Measurements from ENCODE around the gene RTTN. TPM values are rescaled to one million over a fixed set of nuclear protein-coding genes. Genes with fewer than 3 reads are reported as not detected.

Gene RTTN
- total and polyA plus RNA-seq, 9 of the 15 experiments (the other 6 are each of a cell fraction or from before 2014, with no cell fraction given) = 3.1 to 18.3 (median 10.6) TPM

DNA sequence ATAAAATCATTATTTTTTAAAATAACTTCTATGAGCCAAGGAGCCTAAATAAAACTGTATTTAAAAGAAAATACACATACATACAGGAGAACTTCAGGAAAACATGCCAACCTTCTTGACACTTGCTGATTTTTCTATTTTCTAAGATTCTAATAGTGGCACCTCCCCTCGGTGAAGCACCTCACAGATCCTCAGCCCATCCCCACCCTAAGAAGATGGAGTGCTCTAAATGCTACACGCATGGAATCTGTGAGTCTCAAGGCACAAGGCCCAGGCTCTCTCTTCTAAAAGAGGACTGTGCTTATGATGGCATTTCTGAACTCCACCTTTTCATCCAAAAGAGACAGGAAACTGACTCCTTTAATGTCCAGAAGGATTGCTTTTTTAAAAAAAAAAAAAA is 56.3 kb downstream of the RTTN start:
- Histone ChIP-seq H3K36me3 (ENCODE audit: control insufficient read depth, insufficient read depth, low read length) (peaks cover 25% of the 10 kb centered on the region; the same call in 2 of the 3 replicates), H3K79me2 (ENCODE audit: control insufficient read depth, insufficient read depth, low read length) (no peaks in the 10 kb centered on the region), H3K9ac (ENCODE audit: insufficient read depth in 1 of 2, low read depth in 2 of 2, low read length in 2 of 2) (no peak overlapping the region), H4K20me1 (replicated peaks; ENCODE audit: control insufficient read depth, insufficient read depth, low read length) (no peaks in the 10 kb centered on the region), H3K27me3 (ENCODE audit: control insufficient read depth in 2 of 2, insufficient read depth in 2 of 2, low read length in 2 of 2) (no peaks in the 10 kb centered on the region), H3K4me1 (replicated peaks in 1 of 2; ENCODE audit: control insufficient read depth in 2 of 2, insufficient read depth in 2 of 2, low read length in 2 of 2) (peaks cover 0 to 5% of the 10 kb centered on the region in 2 experiments; a peak in 2 of 5 replicates), H3K9me1 (ENCODE audit: control insufficient read depth, insufficient read depth, low read length) (no peaks in the 10 kb centered on the region), H3K9me3 (replicated peaks; ENCODE audit: control insufficient read depth, insufficient read depth, low read depth, low read length) (no peaks in the 10 kb centered on the region), H2AFZ (ENCODE audit: low read depth, low read length) (no peak overlapping the region), H3K4me3 (no peak overlapping the region), H3K27ac (ENCODE audit: extremely low read depth, low read depth, low read length) (no peak overlapping the region), H3K4me2 (ENCODE audit: insufficient read depth, low read length) (no peak overlapping the region)
- 83% methylated on average over 2 of the region's 2 CpGs for WGBS (ENCODE audit: insufficient coverage, low coverage, missing lambda C conversion rate)
- POLR2A ChIA-PET = no interaction called here
- TF ChIP-seq, protein P1, sequence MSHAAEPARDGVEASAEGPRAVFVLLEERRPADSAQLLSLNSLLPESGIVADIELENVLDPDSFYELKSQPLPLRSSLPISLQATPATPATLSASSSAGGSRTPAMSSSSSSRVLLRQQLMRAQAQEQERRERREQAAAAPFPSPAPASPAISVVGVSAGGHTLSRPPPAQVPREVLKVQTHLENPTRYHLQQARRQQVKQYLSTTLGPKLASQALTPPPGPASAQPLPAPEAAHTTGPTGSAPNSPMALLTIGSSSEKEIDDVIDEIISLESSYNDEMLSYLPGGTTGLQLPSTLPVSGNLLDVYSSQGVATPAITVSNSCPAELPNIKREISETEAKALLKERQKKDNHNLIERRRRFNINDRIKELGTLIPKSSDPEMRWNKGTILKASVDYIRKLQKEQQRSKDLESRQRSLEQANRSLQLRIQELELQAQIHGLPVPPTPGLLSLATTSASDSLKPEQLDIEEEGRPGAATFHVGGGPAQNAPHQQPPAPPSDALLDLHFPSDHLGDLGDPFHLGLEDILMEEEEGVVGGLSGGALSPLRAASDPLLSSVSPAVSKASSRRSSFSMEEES (CRISPR knock-in tag; IDR thresholded peaks at IDR 0.05) = no peak
- TF ChIP-seq GATA2 (CRISPR knock-in tag; IDR thresholded peaks at IDR 0.05) (no peak), SIN3B (IDR thresholded peaks at IDR 0.05; ENCODE audit: low read depth) (no peak), TFAM (CRISPR knock-in tag; conservative IDR thresholded peaks at IDR 0.05) (no peak)
- TF ChIP-seq, protein P2, sequence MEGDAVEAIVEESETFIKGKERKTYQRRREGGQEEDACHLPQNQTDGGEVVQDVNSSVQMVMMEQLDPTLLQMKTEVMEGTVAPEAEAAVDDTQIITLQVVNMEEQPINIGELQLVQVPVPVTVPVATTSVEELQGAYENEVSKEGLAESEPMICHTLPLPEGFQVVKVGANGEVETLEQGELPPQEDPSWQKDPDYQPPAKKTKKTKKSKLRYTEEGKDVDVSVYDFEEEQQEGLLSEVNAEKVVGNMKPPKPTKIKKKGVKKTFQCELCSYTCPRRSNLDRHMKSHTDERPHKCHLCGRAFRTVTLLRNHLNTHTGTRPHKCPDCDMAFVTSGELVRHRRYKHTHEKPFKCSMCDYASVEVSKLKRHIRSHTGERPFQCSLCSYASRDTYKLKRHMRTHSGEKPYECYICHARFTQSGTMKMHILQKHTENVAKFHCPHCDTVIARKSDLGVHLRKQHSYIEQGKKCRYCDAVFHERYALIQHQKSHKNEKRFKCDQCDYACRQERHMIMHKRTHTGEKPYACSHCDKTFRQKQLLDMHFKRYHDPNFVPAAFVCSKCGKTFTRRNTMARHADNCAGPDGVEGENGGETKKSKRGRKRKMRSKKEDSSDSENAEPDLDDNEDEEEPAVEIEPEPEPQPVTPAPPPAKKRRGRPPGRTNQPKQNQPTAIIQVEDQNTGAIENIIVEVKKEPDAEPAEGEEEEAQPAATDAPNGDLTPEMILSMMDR (IDR thresholded peaks at IDR 0.05 in 2 of 3, conservative IDR thresholded peaks at IDR 0.05 in 1 of 3; ENCODE audit: insufficient read depth in 2 of 3, low read depth in 1 of 3, low read length in 3 of 3) = no peak
- no TSS peak for BruUV-seq (replicated peaks)
- in situ Hi-C loops (cut with MboI) (no loop called here), intact Hi-C loops (cut with micrococcal nuclease) (no loop called here)
- ATAC-seq = no peak
- no peak for DNase-seq (ENCODE audit: extremely low read depth in 1 of 4, low spot score in 3 of 4)
- CTCF ChIA-PET (ENCODE audit: low intra/inter-chr PET ratio) = no interaction called here
- no peak for FAIRE-seq
